HCT116 (cell line): ENCODE results near the gene BRIP1. TPM values are rescaled to one million over a fixed set of nuclear protein-coding genes. Genes with fewer than 3 reads are reported as not detected.

Source experiments
- ATAC-seq: fragments of 200-7000 bp; cut with Tn5 transposase; 2 replicates; pipeline ENCODE4 v1.9.1; 2020; ENCODE audit warnings: mild to moderate bottlenecking, moderate library complexity
- BruUV-seq: library from RNA; stranded (reverse); fragments of 400-500 nt; replicated peaks from 2 replicates; lab custom pipeline; 2021; lab: Mats Ljungman, UMichigan
- CTCF ChIA-PET: fragments of 300-600 bp; sonication (Branson Sonifier 250); formaldehyde crosslinking; loops from one replicate; lab custom pipeline; 2021; ENCODE audit warnings: antibody characterized with exemption; lab: Charles Lee
- POLR2A ChIA-PET: fragments of 300-600, 350-600 bp; sonication (Branson Sonifier 250); formaldehyde crosslinking; loops from one replicate; lab custom pipeline; 2021; ENCODE audit warnings: antibody characterized with exemption; lab: Charles Lee
- RAD21 ChIA-PET, 2 experiments: fragments of 300-600 bp; sonication (Branson Sonifier 250); formaldehyde crosslinking; loops; one replicate each; lab custom pipeline; 2023; ENCODE audit warnings: low total read pairs in 2 of 2; ENCODE audit not compliant: uncharacterized antibody in 2 of 2, unreplicated experiment in 2 of 2, low non-redundant PET in 1 of 2; lab: Charles Lee
- DNase-seq: peaks from one replicate; pipeline ENCODE4 v3.0.0-alpha.2; 2010; ENCODE audit warnings: low read depth, low spot score
- H2AFZ ChIP-seq: fragments of 200-600 bp; shearing (Covaris generic), sonication (generic); 2 replicates; pipeline ENCODE4 v1.6.1; 2017; ENCODE audit warnings: low read depth, mixed run types, mixed read lengths, antibody characterized with exemption, low read length; ENCODE audit not compliant: poor library complexity, severe bottlenecking
- H3K27ac ChIP-seq: 2 replicates; pipeline ENCODE4 v1.5.1; 2012; ENCODE audit warnings: low read depth, low read length
- H3K27me3 ChIP-seq: fragments of 200-600 bp; sonication (generic); 2 replicates; pipeline ENCODE4 v1.6.1; 2016; ENCODE audit warnings: mixed run types, low read length, mixed read lengths; ENCODE audit not compliant: insufficient read depth
- H3K36me3 ChIP-seq, 2 experiments: fragments of 200-500 bp in 1 of 2; fragments of 200-600 bp in 1 of 2; sonication (Bioruptor generic) in 1 of 2; sonication (generic) in 1 of 2; 2 replicates each; pipeline versions ENCODE4 v1.5.1 to v1.6.1; 2014 to 2016; ENCODE audit warnings: low read length in 2 of 2, inconsistent platforms in 1 of 2, mixed read lengths in 1 of 2, mixed run types in 1 of 2; ENCODE audit not compliant: insufficient read depth in 2 of 2, control insufficient read depth in 1 of 2
- H3K4me1 ChIP-seq, 2 experiments: fragments of 200-600 bp in 1 of 2; sonication (generic) in 1 of 2; 2 replicates each; pipeline versions ENCODE4 v1.5.1 to v1.6.1; 2012 to 2017; ENCODE audit warnings: low read length in 2 of 2, inconsistent platforms in 1 of 2, mild to moderate bottlenecking in 1 of 2, mixed read lengths in 1 of 2, mixed run types in 1 of 2, moderate library complexity in 1 of 2; ENCODE audit not compliant: insufficient read depth in 2 of 2, control insufficient read depth in 1 of 2
- H3K4me2 ChIP-seq: fragments of 200-600 bp; sonication (generic); 2 replicates; pipeline ENCODE4 v1.6.1; 2017; ENCODE audit warnings: mixed run types, low read length, mixed read lengths
- H3K4me3 ChIP-seq, 2 experiments: fragments of 200-600 bp in 1 of 2; sonication (generic) in 1 of 2; replicated peaks in 1 of 2; 2 replicates each; pipeline ENCODE4 v1.5.1; 2011 to 2016; ENCODE audit warnings: low read length in 2 of 2, control low read depth in 1 of 2, low read depth in 1 of 2, mild to moderate bottlenecking in 1 of 2, mixed read lengths in 1 of 2, mixed run types in 1 of 2
- H3K79me2 ChIP-seq: fragments of 200-600 bp; sonication (generic); 2 replicates; pipeline ENCODE4 v1.6.1; 2017; ENCODE audit warnings: mild to moderate bottlenecking, mixed run types, low read length, moderate library complexity, mixed read lengths; ENCODE audit not compliant: insufficient read depth
- H3K9ac ChIP-seq: fragments of 200-600 bp; sonication (generic); 2 replicates; pipeline ENCODE4 v1.6.1; 2016; ENCODE audit warnings: low read length, mixed read lengths
- H3K9me2 ChIP-seq: fragments of 200-600 bp; sonication (generic), shearing (Covaris generic); 2 replicates; pipeline ENCODE4 v1.6.1; 2017; ENCODE audit warnings: mixed run types, mild to moderate bottlenecking, moderate library complexity; ENCODE audit not compliant: insufficient read depth
- H3K9me3 ChIP-seq, 2 experiments: fragments of 200-500 bp in 1 of 2; fragments of 200-600 bp in 1 of 2; sonication (Bioruptor generic) in 1 of 2; sonication (generic) in 1 of 2; 2 replicates each; pipeline ENCODE4 v1.6.1; 2014 to 2017; ENCODE audit warnings: low read length in 2 of 2, mixed read lengths in 2 of 2, inconsistent platforms in 1 of 2, low read depth in 1 of 2, mild to moderate bottlenecking in 1 of 2, mixed run types in 1 of 2, moderate library complexity in 1 of 2; ENCODE audit not compliant: control insufficient read depth in 1 of 2, insufficient read depth in 1 of 2
- H4K20me1 ChIP-seq: fragments of 200-600 bp; sonication (generic), shearing (Covaris generic); 2 replicates; pipeline ENCODE4 v1.6.1; 2017; ENCODE audit warnings: mixed run types, mild to moderate bottlenecking, moderate library complexity; ENCODE audit not compliant: insufficient read depth
- CBX3 ChIP-seq: IDR thresholded peaks from 2 replicates; pipeline ENCODE4 v1.6.1; 2012; ENCODE audit warnings: low read depth
- CEBPB ChIP-seq: IDR thresholded peaks from 2 replicates; pipeline ENCODE4 v1.6.1; 2012; ENCODE audit warnings: low read depth
- EGR1 ChIP-seq: IDR thresholded peaks from 2 replicates; pipeline ENCODE4 v1.6.1; 2012; ENCODE audit warnings: low read depth
- ELF1 ChIP-seq: IDR thresholded peaks from 2 replicates; pipeline ENCODE4 v1.6.1; 2012; ENCODE audit warnings: low read depth, borderline replicate concordance
- EZH2 ChIP-seq: fragments of 200-600 bp; sonication (generic); IDR thresholded peaks from 2 replicates; pipeline ENCODE4 v1.6.1; 2017; ENCODE audit warnings: antibody characterized with exemption, mixed run types
- FOSL1 ChIP-seq: IDR thresholded peaks from 2 replicates; pipeline ENCODE4 v1.6.1; 2012; ENCODE audit warnings: low read depth
- POLR2A ChIP-seq: IDR thresholded peaks from 2 replicates; pipeline ENCODE4 v1.7.0; 2011; ENCODE audit warnings: borderline replicate concordance; ENCODE audit not compliant: insufficient read depth, insufficient read length; ENCODE audit errors: extremely low read depth
- POLR2AphosphoS5 ChIP-seq: IDR thresholded peaks from 2 replicates; pipeline ENCODE4 v1.6.1; 2011; ENCODE audit warnings: mild to moderate bottlenecking, low read depth, low read length, moderate library complexity
- YY1 ChIP-seq: IDR thresholded peaks from 2 replicates; pipeline ENCODE4 v1.6.1; 2011; ENCODE audit warnings: low read length, low read depth, moderate library complexity, mild to moderate bottlenecking; ENCODE audit not compliant: insufficient replicate concordance; ENCODE audit errors: extremely low read depth
- ZFX ChIP-seq: fragments of 450-650 bp; IDR thresholded peaks from 2 replicates; pipeline ENCODE4 v1.6.1; 2017
- ZNF274 ChIP-seq: fragments of 200-500 bp; sonication (Bioruptor generic); IDR thresholded peaks from 2 replicates; pipeline ENCODE4 v1.6.1; 2014; ENCODE audit warnings: mild to moderate bottlenecking, low read depth, low read length, inconsistent platforms
- intact Hi-C: fragments of 100-400 bp; cut with micrococcal nuclease; formaldehyde crosslinking; loops from 2 replicates; pipeline ENCODE4 v1.10.0; 2022
- total RNA-seq: library from RNA; stranded (reverse); gene quantifications from one replicate; pipeline ENCODE4 v1.2.1, GENCODE V29; 2021; ENCODE audit not compliant: unreplicated experiment
- TF ChIP-seq, protein P1 (sequence below), 3 experiments: fragments of 200-600 bp in 1 of 3; sonication (generic) in 1 of 3; IDR thresholded peaks in 2 of 3; conservative IDR thresholded peaks in 1 of 3; 2 replicates each; pipeline ENCODE4 v1.5.1; 2012 to 2017; ENCODE audit warnings: low read depth in 2 of 3, low read length in 2 of 3, antibody characterized with exemption in 1 of 3, borderline replicate concordance in 1 of 3, control low read depth in 1 of 3, mild to moderate bottlenecking in 1 of 3, mixed read lengths in 1 of 3, mixed run types in 1 of 3, moderate library complexity in 1 of 3; ENCODE audit not compliant: insufficient read depth in 1 of 3
- TF ChIP-seq, protein P2 (sequence below): IDR thresholded peaks from 2 replicates; pipeline ENCODE4 v1.6.1; 2012
- TF ChIP-seq, protein P3 (sequence below): IDR thresholded peaks from 2 replicates; pipeline ENCODE4 v1.6.1; 2012; ENCODE audit warnings: low read depth

Gene BRIP1
- total RNA-seq, 1 experiment from 2014 or later = 22.2 TPM

DNA sequence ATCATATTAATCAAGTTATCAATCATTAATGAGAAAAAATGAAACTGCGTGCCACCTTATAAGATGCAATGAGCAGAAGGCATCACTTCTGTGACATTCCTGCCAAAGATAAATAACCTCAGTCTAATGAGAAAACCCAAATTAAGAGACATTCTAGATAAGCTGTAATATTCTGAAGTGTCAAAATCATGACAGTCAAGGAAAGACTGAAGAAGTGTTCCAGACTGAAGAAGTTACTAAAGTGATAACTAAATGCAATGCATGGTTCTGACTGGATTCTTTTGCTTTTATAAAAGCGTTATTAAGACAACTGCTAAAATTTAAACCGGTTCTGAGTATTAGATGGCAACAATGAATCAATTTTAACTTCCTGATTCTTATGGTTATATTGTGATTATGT lies 30.9 kb downstream of the BRIP1 start:
- no peak for ATAC-seq
- Histone ChIP-seq H2AFZ (no peak overlapping the region), H3K27me3 (no peaks in the 10 kb centered on the region), H3K27ac (no peak overlapping the region), H3K4me2 (no peak overlapping the region), H3K9me2 (no peaks in the 10 kb centered on the region), H3K9ac (no peak overlapping the region), H3K79me2 (peaks cover 7% of the 10 kb centered on the region; the same call in 1 of the 2 replicates), H3K36me3 (peaks cover 0 to 14% of the 10 kb centered on the region in 2 experiments; a peak in 2 of 4 replicates), H3K4me1 (peaks cover 17 to 21% of the 10 kb centered on the region in 2 experiments), H3K4me3 (no peak overlapping the region), H3K9me3 (peaks cover 0 to 4% of the 10 kb centered on the region in 2 experiments; a peak in 1 of 4 replicates), H4K20me1 (no peaks in the 10 kb centered on the region)
- no peak for TF ChIP-seq ZFX
- no peak for TF ChIP-seq EZH2
- no peak for TF ChIP-seq ELF1
- TF ChIP-seq CEBPB = no peak
- TF ChIP-seq YY1 = no peak
- TF ChIP-seq, protein P1, sequence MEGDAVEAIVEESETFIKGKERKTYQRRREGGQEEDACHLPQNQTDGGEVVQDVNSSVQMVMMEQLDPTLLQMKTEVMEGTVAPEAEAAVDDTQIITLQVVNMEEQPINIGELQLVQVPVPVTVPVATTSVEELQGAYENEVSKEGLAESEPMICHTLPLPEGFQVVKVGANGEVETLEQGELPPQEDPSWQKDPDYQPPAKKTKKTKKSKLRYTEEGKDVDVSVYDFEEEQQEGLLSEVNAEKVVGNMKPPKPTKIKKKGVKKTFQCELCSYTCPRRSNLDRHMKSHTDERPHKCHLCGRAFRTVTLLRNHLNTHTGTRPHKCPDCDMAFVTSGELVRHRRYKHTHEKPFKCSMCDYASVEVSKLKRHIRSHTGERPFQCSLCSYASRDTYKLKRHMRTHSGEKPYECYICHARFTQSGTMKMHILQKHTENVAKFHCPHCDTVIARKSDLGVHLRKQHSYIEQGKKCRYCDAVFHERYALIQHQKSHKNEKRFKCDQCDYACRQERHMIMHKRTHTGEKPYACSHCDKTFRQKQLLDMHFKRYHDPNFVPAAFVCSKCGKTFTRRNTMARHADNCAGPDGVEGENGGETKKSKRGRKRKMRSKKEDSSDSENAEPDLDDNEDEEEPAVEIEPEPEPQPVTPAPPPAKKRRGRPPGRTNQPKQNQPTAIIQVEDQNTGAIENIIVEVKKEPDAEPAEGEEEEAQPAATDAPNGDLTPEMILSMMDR (IDR thresholded peaks at IDR 0.05 in 2 of 3, conservative IDR thresholded peaks at IDR 0.05 in 1 of 3; ENCODE audit: borderline replicate concordance in 1 of 3, insufficient read depth in 1 of 3, low read depth in 2 of 3, low read length in 2 of 3) = no peak
- TF ChIP-seq, protein P2, sequence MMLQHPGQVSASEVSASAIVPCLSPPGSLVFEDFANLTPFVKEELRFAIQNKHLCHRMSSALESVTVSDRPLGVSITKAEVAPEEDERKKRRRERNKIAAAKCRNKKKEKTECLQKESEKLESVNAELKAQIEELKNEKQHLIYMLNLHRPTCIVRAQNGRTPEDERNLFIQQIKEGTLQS = no peak
- TF ChIP-seq EGR1 = no peak
- no peak for TF ChIP-seq CBX3
- TF ChIP-seq FOSL1 = no peak
- TF ChIP-seq POLR2A = no peak
- TF ChIP-seq POLR2AphosphoS5 = no peak
- TF ChIP-seq, protein P3, sequence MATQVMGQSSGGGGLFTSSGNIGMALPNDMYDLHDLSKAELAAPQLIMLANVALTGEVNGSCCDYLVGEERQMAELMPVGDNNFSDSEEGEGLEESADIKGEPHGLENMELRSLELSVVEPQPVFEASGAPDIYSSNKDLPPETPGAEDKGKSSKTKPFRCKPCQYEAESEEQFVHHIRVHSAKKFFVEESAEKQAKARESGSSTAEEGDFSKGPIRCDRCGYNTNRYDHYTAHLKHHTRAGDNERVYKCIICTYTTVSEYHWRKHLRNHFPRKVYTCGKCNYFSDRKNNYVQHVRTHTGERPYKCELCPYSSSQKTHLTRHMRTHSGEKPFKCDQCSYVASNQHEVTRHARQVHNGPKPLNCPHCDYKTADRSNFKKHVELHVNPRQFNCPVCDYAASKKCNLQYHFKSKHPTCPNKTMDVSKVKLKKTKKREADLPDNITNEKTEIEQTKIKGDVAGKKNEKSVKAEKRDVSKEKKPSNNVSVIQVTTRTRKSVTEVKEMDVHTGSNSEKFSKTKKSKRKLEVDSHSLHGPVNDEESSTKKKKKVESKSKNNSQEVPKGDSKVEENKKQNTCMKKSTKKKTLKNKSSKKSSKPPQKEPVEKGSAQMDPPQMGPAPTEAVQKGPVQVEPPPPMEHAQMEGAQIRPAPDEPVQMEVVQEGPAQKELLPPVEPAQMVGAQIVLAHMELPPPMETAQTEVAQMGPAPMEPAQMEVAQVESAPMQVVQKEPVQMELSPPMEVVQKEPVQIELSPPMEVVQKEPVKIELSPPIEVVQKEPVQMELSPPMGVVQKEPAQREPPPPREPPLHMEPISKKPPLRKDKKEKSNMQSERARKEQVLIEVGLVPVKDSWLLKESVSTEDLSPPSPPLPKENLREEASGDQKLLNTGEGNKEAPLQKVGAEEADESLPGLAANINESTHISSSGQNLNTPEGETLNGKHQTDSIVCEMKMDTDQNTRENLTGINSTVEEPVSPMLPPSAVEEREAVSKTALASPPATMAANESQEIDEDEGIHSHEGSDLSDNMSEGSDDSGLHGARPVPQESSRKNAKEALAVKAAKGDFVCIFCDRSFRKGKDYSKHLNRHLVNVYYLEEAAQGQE = no peak
- TF ChIP-seq ZNF274 = no peak
- DNase-seq = no peak
- BruUV-seq = no TSS peak
- ChIA-PET RAD21 (no interaction called here), CTCF (interaction anchor here (2.9 kb wide), 1 partner anchor 197 kb away, joined by 14 read pairs; no protein-coding TSS in a partner anchor), POLR2A (no interaction called here)
- intact Hi-C loops = loop anchor here (10.0 kb wide), 2 partner anchors 828 to 1108 kb away; no protein-coding TSS in a partner anchor
